GM12878 (cell line): ENCODE data around the gene DSEL. TPM values are rescaled to one million over a fixed set of nuclear protein-coding genes. Genes with fewer than 3 reads are reported as not detected.

Experiments
- ATAC-seq: fragments of 200-7000 bp; cut with Tn5 transposase; 3 replicates; pipeline ENCODE4 v1.9.1; 2020; ENCODE audit warnings: mild to moderate bottlenecking, moderate library complexity
- BruUV-seq: library from RNA; stranded (reverse); fragments of 400-500 nt; replicated peaks from 2 replicates; lab custom pipeline; 2021; lab: Mats Ljungman, UMichigan
- CTCF ChIA-PET: fragments of 300-600 bp; sonication (Branson Sonifier 250); formaldehyde crosslinking; extraction: SDS; loops from one replicate; lab custom pipeline; 2021; ENCODE audit warnings: inconsistent platforms; lab: Yijun Ruan, JAX
- POLR2A ChIA-PET: fragments of 350-600 bp; formaldehyde crosslinking; extraction: SDS; loops from one replicate; lab custom pipeline; 2021; ENCODE audit warnings: inconsistent platforms; lab: Charles Lee
- RAD21 ChIA-PET: fragments of 300-600 bp; sonication (Branson Sonifier 250); formaldehyde crosslinking; loops from one replicate; lab custom pipeline; 2023; ENCODE audit warnings: antibody characterized with exemption; ENCODE audit not compliant: unreplicated experiment; lab: Charles Lee
- SMC1A ChIA-PET: fragments of 300-600 bp; sonication (Branson Sonifier 250); formaldehyde crosslinking; loops from one replicate; lab custom pipeline; 2023; ENCODE audit not compliant: unreplicated experiment, uncharacterized antibody; lab: Charles Lee
- DNase-seq: peaks from one replicate; pipeline ENCODE4 v3.0.0-alpha.2; 2011; ENCODE audit warnings: low read depth, low spot score
- FAIRE-seq: peaks from 3 replicates; lab custom pipeline; 2011; peaks lifted over from hg19 to GRCh38; lab: Jason Lieb, UNC
- H2AFZ ChIP-seq: 2 replicates; pipeline ENCODE4 v1.6.0; 2011; ENCODE audit warnings: low read depth, low read length, control low read depth; ENCODE audit not compliant: control insufficient read depth
- H3K27ac ChIP-seq: 2 replicates; pipeline ENCODE4 v1.5.1; 2011; ENCODE audit warnings: control low read depth; ENCODE audit not compliant: control insufficient read depth, insufficient read depth
- H3K27me3 ChIP-seq, 2 experiments: replicated peaks in 1 of 2; 2 replicates each; pipeline versions ENCODE4 v1.6.0 to v1.6.1; 2011; ENCODE audit warnings: low read length in 1 of 2; ENCODE audit not compliant: control insufficient read depth in 2 of 2, insufficient read depth in 2 of 2
- H3K36me3 ChIP-seq, 2 experiments: 2 replicates each; pipeline ENCODE4 v1.5.1; 2011; ENCODE audit warnings: low read length in 1 of 2; ENCODE audit not compliant: control insufficient read depth in 2 of 2, insufficient read depth in 2 of 2
- H3K4me1 ChIP-seq: 2 replicates; pipeline ENCODE4 v1.6.1; 2011; ENCODE audit warnings: mild to moderate bottlenecking, low read length, moderate library complexity, mixed read lengths; ENCODE audit not compliant: control insufficient read depth, insufficient read depth
- H3K4me2 ChIP-seq: 2 replicates; pipeline ENCODE4 v1.6.0; 2011; ENCODE audit warnings: control low read depth; ENCODE audit not compliant: control insufficient read depth, insufficient read depth
- H3K4me3 ChIP-seq: fragments of 200-600 bp; sonication (generic); 2 replicates; pipeline ENCODE4 v1.5.1; 2016
- H3K79me2 ChIP-seq: 2 replicates; pipeline ENCODE4 v1.6.0; 2011; ENCODE audit warnings: low read length; ENCODE audit not compliant: control insufficient read depth, insufficient read depth
- H3K9ac ChIP-seq: 2 replicates; pipeline ENCODE4 v1.8.0; 2011; ENCODE audit warnings: low read length, control low read depth, mixed read lengths; ENCODE audit not compliant: control insufficient read depth, insufficient read depth
- H3K9me3 ChIP-seq: replicated peaks from 3 replicates; pipeline ENCODE4 v1.5.1; 2011; ENCODE audit warnings: mild to moderate bottlenecking, low read length; ENCODE audit not compliant: control insufficient read depth, insufficient read depth
- H4K20me1 ChIP-seq: 2 replicates; pipeline ENCODE4 v1.6.0; 2011; ENCODE audit not compliant: control insufficient read depth, insufficient read depth
- ASH2L ChIP-seq: fragments of 300-600, 200-600 bp; sonication (generic); IDR thresholded peaks from 2 replicates; pipeline ENCODE4 v1.6.1; 2017; ENCODE audit warnings: low read depth, mild to moderate bottlenecking, borderline replicate concordance
- ATF7 ChIP-seq: fragments of 450-650 bp; IDR thresholded peaks from 2 replicates; pipeline ENCODE4 v1.6.1; 2016; ENCODE audit warnings: low read depth, mild to moderate bottlenecking
- BRCA1 ChIP-seq: IDR thresholded peaks from 2 replicates; pipeline ENCODE4 v1.6.1; 2011; ENCODE audit warnings: low read depth, low read length, improper control_type of control experiment
- EZH2 ChIP-seq: IDR thresholded peaks from 2 replicates; pipeline ENCODE4 v1.6.1; 2012; ENCODE audit warnings: low read depth, mild to moderate bottlenecking, control low read depth, inconsistent platforms, low read length, borderline replicate concordance; ENCODE audit not compliant: control insufficient read depth
- SMAD1 ChIP-seq: fragments of 450-650 bp; IDR thresholded peaks from 2 replicates; pipeline ENCODE4 v1.6.1; 2018; ENCODE audit warnings: mild to moderate bottlenecking, low read depth; ENCODE audit not compliant: partially characterized antibody
- SUPT20H ChIP-seq: IDR thresholded peaks from 2 replicates; pipeline ENCODE4 v1.6.1; 2011; ENCODE audit warnings: low read depth, mild to moderate bottlenecking, low read length, moderate library complexity, borderline replicate concordance; ENCODE audit not compliant: control insufficient read depth
- TCF3 ChIP-seq: IDR thresholded peaks from 2 replicates; pipeline ENCODE4 v1.6.1; 2012; ENCODE audit warnings: low read depth, mild to moderate bottlenecking, low read length, borderline replicate concordance; ENCODE audit not compliant: insufficient read depth
- ZNF207 ChIP-seq: fragments of 450-650 bp; IDR thresholded peaks from 2 replicates; pipeline ENCODE4 v1.6.1; 2014; ENCODE audit warnings: antibody characterized with exemption, mild to moderate bottlenecking, borderline replicate concordance
- ZSCAN29 ChIP-seq: fragments of 450-650 bp; IDR thresholded peaks from 2 replicates; pipeline ENCODE4 v1.6.1; 2017; ENCODE audit warnings: mild to moderate bottlenecking, moderate library complexity
- WGBS: methylation state at CpG from one replicate; pipeline ENCODE4 v1.1.6; 2016; ENCODE audit warnings: low lambda C conversion rate; ENCODE audit not compliant: insufficient replicate concordance, insufficient coverage; ENCODE audit errors: missing lambda C conversion rate; 5-methylcytosine and 5-hydroxymethylcytosine counted together
- in situ Hi-C: fragments of 300-500 bp; cut with MboI; formaldehyde crosslinking; loops from 9 replicates; pipeline ENCODE4 v1.14.3; 2018; ENCODE audit warnings: mixed read lengths
- intact Hi-C: fragments of 100-400 bp; cut with micrococcal nuclease; formaldehyde crosslinking; loops from one replicate; pipeline ENCODE4 v1.14.2; 2022; ENCODE audit not compliant: unreplicated experiment
- polyA plus RNA-seq, 11 experiments: library from polyadenylated mRNA; depleted of rRNA in 4 of 11; unstranded in 6 of 11; stranded (reverse) in 5 of 11; fragments of >200 nt; fragmentation: Nextera tagmentation in 4 of 11; fragmentation: Illumina TruSeq in 1 of 11; extraction: Ambion mirVana in 4 of 11; extraction: Trizol in 1 of 11; gene quantifications; 1 replicate in 1 of 11; 2 replicates in 10 of 11; pipeline versions ENCODE4 v1.2.1 to v1.2.3, GENCODE V29; 2011 to 2016; ENCODE audit warnings: inconsistent platforms in 2 of 11, missing spikeins in 2 of 11, low read depth in 1 of 11
- total RNA-seq, 4 experiments: library from RNA; depleted of rRNA in 3 of 4; stranded (reverse); fragments of >200 nt in 3 of 4; fragmentation: Illumina TruSeq in 1 of 4; extraction: Trizol in 1 of 4; gene quantifications; 2 replicates each; pipeline versions ENCODE4 v1.2.1 to v1.2.3, GENCODE V29; 2013 to 2021
- TF ChIP-seq, protein P1 (sequence below): fragments of 450-650 bp; IDR thresholded peaks from 2 replicates; pipeline ENCODE4 v1.6.1; 2017; ENCODE audit warnings: antibody characterized with exemption, mild to moderate bottlenecking, moderate library complexity
- TF ChIP-seq, protein P2 (sequence below): IDR thresholded peaks from 2 replicates; pipeline ENCODE4 v1.6.1; 2012; ENCODE audit warnings: low read length, inconsistent platforms
- TF ChIP-seq, protein P3 (sequence below): fragments of 450-650 bp; IDR thresholded peaks from 2 replicates; pipeline ENCODE4 v1.6.1; 2018; ENCODE audit warnings: borderline replicate concordance, mild to moderate bottlenecking; ENCODE audit not compliant: partially characterized antibody
- TF ChIP-seq, protein P4 (sequence below): IDR thresholded peaks from 2 replicates; pipeline ENCODE4 v1.6.1; 2012; ENCODE audit warnings: low read depth, low read length, improper control_type of control experiment

DSEL gene
- total and polyA plus RNA-seq, 10 of the 15 experiments (the other 5 are each of a cell fraction or from before 2014, with no cell fraction given): 0.03 TPM; not detected in 9

DNA sequence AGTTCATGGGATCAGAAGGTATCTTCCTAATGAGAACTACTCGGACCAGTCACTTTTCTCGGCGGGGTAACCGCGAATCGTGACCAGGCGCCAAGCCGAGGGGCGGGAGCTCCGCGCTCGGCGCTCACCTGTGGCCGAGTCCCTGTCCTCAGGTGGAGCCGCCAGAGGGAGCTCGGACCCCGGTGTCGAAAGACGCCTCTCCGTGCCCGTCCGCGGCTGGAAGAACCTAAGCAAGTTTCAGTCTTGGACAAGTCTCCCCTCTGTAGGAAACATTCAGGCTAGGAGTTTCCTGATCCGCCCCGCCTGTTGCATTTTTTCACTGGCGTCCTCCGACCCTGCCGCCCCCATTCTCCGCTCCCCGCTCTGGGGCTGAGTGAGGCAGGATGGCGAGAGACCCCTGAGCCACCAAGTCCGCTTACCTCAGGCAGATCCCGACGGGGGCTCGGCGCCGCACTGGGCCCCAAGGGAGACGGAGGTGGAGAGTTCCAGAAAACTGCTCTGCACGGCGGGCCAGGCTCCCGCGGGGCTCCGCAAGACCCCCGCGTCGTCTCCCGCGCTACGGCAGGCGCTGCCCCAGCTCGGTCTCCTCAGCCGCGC lies 480 bp downstream of the DSEL start:
- ChIA-PET RAD21 (interaction anchor here (0.7 kb wide), 3 partner anchors 248 to 1604 kb away, joined by 3 read pairs; no protein-coding TSS in a partner anchor), POLR2A (interaction anchor here (0.7 kb wide), 1 partner anchor 1920 kb away, joined by 4 read pairs; no protein-coding TSS in a partner anchor), SMC1A (interaction anchor here (1.0 kb wide), 1 partner anchor 1107 kb away, joined by 3 read pairs; no protein-coding TSS in a partner anchor), CTCF (interaction anchor here (0.7 to 1.3 kb wide), 4 partner anchors 19 to 1144 kb away, joined by 3 to 7 read pairs (median 3); no protein-coding TSS in a partner anchor)
- Histone ChIP-seq H4K20me1 (no peaks in the 10 kb centered on the region), H3K9me3 (no peaks in the 10 kb centered on the region), H3K4me2 (peak overlapping the region; percentile 79), H3K27me3 (peaks cover 0 to 1% of the 10 kb centered on the region in 2 experiments; a peak in 2 of 4 replicates), H2AFZ (peak overlapping the region; percentile 71), H3K4me1 (no peaks in the 10 kb centered on the region), H3K9ac (no peak overlapping the region), H3K27ac (no peak overlapping the region), H3K79me2 (no peaks in the 10 kb centered on the region), H3K4me3 (peak overlapping the region; percentile 45; the same call in 1 of the 2 replicates), H3K36me3 (no peaks in the 10 kb centered on the region)
- no peak for FAIRE-seq
- in situ Hi-C loops (no loop called here), intact Hi-C loops (no loop called here)
- ATAC-seq: peak; percentile 58
- no TSS peak for BruUV-seq
- WGBS: 20% methylated on average over 23 of the region's 53 CpGs
- DNase-seq: no peak
- TF ChIP-seq, protein P1, sequence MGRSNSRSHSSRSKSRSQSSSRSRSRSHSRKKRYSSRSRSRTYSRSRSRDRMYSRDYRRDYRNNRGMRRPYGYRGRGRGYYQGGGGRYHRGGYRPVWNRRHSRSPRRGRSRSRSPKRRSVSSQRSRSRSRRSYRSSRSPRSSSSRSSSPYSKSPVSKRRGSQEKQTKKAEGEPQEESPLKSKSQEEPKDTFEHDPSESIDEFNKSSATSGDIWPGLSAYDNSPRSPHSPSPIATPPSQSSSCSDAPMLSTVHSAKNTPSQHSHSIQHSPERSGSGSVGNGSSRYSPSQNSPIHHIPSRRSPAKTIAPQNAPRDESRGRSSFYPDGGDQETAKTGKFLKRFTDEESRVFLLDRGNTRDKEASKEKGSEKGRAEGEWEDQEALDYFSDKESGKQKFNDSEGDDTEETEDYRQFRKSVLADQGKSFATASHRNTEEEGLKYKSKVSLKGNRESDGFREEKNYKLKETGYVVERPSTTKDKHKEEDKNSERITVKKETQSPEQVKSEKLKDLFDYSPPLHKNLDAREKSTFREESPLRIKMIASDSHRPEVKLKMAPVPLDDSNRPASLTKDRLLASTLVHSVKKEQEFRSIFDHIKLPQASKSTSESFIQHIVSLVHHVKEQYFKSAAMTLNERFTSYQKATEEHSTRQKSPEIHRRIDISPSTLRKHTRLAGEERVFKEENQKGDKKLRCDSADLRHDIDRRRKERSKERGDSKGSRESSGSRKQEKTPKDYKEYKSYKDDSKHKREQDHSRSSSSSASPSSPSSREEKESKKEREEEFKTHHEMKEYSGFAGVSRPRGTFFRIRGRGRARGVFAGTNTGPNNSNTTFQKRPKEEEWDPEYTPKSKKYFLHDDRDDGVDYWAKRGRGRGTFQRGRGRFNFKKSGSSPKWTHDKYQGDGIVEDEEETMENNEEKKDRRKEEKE: no peak
- no peak for TF ChIP-seq ASH2L
- no peak for TF ChIP-seq ZNF207
- TF ChIP-seq, protein P2, sequence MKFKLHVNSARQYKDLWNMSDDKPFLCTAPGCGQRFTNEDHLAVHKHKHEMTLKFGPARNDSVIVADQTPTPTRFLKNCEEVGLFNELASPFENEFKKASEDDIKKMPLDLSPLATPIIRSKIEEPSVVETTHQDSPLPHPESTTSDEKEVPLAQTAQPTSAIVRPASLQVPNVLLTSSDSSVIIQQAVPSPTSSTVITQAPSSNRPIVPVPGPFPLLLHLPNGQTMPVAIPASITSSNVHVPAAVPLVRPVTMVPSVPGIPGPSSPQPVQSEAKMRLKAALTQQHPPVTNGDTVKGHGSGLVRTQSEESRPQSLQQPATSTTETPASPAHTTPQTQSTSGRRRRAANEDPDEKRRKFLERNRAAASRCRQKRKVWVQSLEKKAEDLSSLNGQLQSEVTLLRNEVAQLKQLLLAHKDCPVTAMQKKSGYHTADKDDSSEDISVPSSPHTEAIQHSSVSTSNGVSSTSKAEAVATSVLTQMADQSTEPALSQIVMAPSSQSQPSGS: no peak
- TF ChIP-seq, protein P3, sequence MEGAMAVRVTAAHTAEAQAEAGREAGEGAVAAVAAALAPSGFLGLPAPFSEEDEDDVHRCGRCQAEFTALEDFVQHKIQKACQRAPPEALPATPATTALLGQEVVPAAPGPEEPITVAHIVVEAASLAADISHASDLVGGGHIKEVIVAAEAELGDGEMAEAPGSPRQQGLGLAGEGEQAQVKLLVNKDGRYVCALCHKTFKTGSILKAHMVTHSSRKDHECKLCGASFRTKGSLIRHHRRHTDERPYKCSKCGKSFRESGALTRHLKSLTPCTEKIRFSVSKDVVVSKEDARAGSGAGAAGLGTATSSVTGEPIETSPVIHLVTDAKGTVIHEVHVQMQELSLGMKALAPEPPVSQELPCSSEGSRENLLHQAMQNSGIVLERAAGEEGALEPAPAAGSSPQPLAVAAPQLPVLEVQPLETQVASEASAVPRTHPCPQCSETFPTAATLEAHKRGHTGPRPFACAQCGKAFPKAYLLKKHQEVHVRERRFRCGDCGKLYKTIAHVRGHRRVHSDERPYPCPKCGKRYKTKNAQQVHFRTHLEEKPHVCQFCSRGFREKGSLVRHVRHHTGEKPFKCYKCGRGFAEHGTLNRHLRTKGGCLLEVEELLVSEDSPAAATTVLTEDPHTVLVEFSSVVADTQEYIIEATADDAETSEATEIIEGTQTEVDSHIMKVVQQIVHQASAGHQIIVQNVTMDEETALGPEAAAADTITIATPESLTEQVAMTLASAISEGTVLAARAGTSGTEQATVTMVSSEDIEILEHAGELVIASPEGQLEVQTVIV: no peak
- TF ChIP-seq ZSCAN29: no peak
- no peak for TF ChIP-seq SMAD1
- no peak for TF ChIP-seq BRCA1
- TF ChIP-seq ATF7: no peak
- no peak for TF ChIP-seq EZH2
- TF ChIP-seq SUPT20H: no peak
- TF ChIP-seq, protein P4, sequence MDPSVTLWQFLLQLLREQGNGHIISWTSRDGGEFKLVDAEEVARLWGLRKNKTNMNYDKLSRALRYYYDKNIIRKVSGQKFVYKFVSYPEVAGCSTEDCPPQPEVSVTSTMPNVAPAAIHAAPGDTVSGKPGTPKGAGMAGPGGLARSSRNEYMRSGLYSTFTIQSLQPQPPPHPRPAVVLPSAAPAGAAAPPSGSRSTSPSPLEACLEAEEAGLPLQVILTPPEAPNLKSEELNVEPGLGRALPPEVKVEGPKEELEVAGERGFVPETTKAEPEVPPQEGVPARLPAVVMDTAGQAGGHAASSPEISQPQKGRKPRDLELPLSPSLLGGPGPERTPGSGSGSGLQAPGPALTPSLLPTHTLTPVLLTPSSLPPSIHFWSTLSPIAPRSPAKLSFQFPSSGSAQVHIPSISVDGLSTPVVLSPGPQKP: no peak
- TF ChIP-seq TCF3: no peak
